Mesenchymal stem cell (in vitro differentiated cells and primary cell): ENCODE data around the gene IL18R1.

Source experiments
- DNase-seq: peaks from one replicate; pipeline ENCODE4 v3.0.0-alpha.2; 2013
- H2AFZ ChIP-seq: one replicate; pipeline ENCODE4 v1.6.1; 2013; ENCODE audit warnings: low read depth, mild to moderate bottlenecking, control low read depth, inconsistent platforms, low read length, moderate library complexity
- H2AK5ac ChIP-seq: 2 replicates; pipeline ENCODE4 v1.6.1; 2013; ENCODE audit warnings: low read length, moderate library complexity, mild to moderate bottlenecking, inconsistent platforms; ENCODE audit not compliant: severe bottlenecking
- H2BK120ac ChIP-seq: one replicate; pipeline ENCODE4 v1.6.1; 2013; ENCODE audit warnings: low read depth, mild to moderate bottlenecking, inconsistent platforms, low read length, moderate library complexity
- H2BK12ac ChIP-seq, 2 experiments: one replicate each; pipeline ENCODE4 v1.6.1; 2013; ENCODE audit warnings: inconsistent platforms in 2 of 2, low read length in 2 of 2, mild to moderate bottlenecking in 2 of 2, moderate library complexity in 2 of 2, control low read depth in 1 of 2
- H2BK15ac ChIP-seq: one replicate; pipeline ENCODE4 v1.6.1; 2013; ENCODE audit warnings: mild to moderate bottlenecking, low read depth, inconsistent platforms; ENCODE audit not compliant: poor library complexity, severe bottlenecking
- H2BK5ac ChIP-seq: 2 replicates; pipeline ENCODE4 v1.6.1; 2013; ENCODE audit warnings: low read depth, mild to moderate bottlenecking, low read length, control low read depth, inconsistent platforms; ENCODE audit not compliant: poor library complexity, severe bottlenecking
- H3K14ac ChIP-seq, 2 experiments: one replicate each; pipeline ENCODE4 v1.6.1; 2013; ENCODE audit warnings: inconsistent platforms in 2 of 2, low read length in 2 of 2, control low read depth in 1 of 2, mild to moderate bottlenecking in 1 of 2, moderate library complexity in 1 of 2
- H3K18ac ChIP-seq, 2 experiments: one replicate each; pipeline ENCODE4 v1.6.1; 2013; ENCODE audit warnings: inconsistent platforms in 2 of 2, low read length in 2 of 2, control low read depth in 1 of 2, low read depth in 1 of 2, mild to moderate bottlenecking in 1 of 2
- H3K23ac ChIP-seq, 2 experiments: one replicate each; pipeline ENCODE4 v1.6.1; 2013; ENCODE audit warnings: inconsistent platforms in 2 of 2, low read length in 2 of 2, mild to moderate bottlenecking in 2 of 2, moderate library complexity in 2 of 2, control low read depth in 1 of 2
- H3K27ac ChIP-seq: 2 replicates; pipeline ENCODE4 v1.5.1; 2013; ENCODE audit warnings: mild to moderate bottlenecking, moderate library complexity, low read length, control low read depth, inconsistent platforms; ENCODE audit not compliant: poor library complexity, severe bottlenecking
- H3K27me3 ChIP-seq, 2 experiments: 2 replicates each; pipeline versions ENCODE4 v1.6.1 to v1.7.0; 2013; ENCODE audit warnings: low read length in 2 of 2, mild to moderate bottlenecking in 2 of 2, moderate library complexity in 2 of 2, control low read depth in 1 of 2, inconsistent platforms in 1 of 2; ENCODE audit not compliant: control insufficient read depth in 1 of 2, insufficient read depth in 1 of 2
- H3K36me3 ChIP-seq, 2 experiments: 2 replicates each; pipeline versions ENCODE4 v1.6.1 to v1.7.0; 2013; ENCODE audit warnings: low read length in 2 of 2, control low read depth in 1 of 2, inconsistent platforms in 1 of 2, low read depth in 1 of 2, mild to moderate bottlenecking in 1 of 2; ENCODE audit not compliant: insufficient read depth in 2 of 2, control insufficient read depth in 1 of 2
- H3K4ac ChIP-seq, 2 experiments: one replicate each; pipeline ENCODE4 v1.6.1; 2013; ENCODE audit warnings: inconsistent platforms in 2 of 2, low read length in 2 of 2, mild to moderate bottlenecking in 2 of 2, moderate library complexity in 2 of 2, control low read depth in 1 of 2, low read depth in 1 of 2
- H3K4me1 ChIP-seq: 2 replicates; pipeline ENCODE4 v1.6.1; 2013; ENCODE audit warnings: low read depth, low read length, control low read depth; ENCODE audit not compliant: control insufficient read depth, insufficient read depth
- H3K4me2 ChIP-seq: 2 replicates; pipeline ENCODE4 v1.6.1; 2013; ENCODE audit warnings: low read length, mild to moderate bottlenecking, inconsistent platforms; ENCODE audit not compliant: poor library complexity, severe bottlenecking
- H3K4me3 ChIP-seq, 2 experiments: 2 replicates each; pipeline versions ENCODE4 v1.5.1 to v1.7.0; 2013; ENCODE audit warnings: low read length in 2 of 2, mild to moderate bottlenecking in 2 of 2, control low read depth in 1 of 2, low read depth in 1 of 2; ENCODE audit not compliant: insufficient read depth in 1 of 2
- H3K79me1 ChIP-seq: replicated peaks from 2 replicates; pipeline ENCODE4 v1.6.1; 2013; ENCODE audit warnings: mild to moderate bottlenecking, control low read depth, low read length, inconsistent platforms; ENCODE audit not compliant: poor library complexity, severe bottlenecking
- H3K9ac ChIP-seq: 2 replicates; pipeline ENCODE4 v1.7.0; 2013; ENCODE audit warnings: mild to moderate bottlenecking, low read length, moderate library complexity
- H3K9me3 ChIP-seq: 2 replicates; pipeline ENCODE4 v1.7.0; 2013; ENCODE audit warnings: mild to moderate bottlenecking, low read length; ENCODE audit not compliant: control insufficient read depth
- H4K8ac ChIP-seq: one replicate; pipeline ENCODE4 v1.6.1; 2013; ENCODE audit warnings: inconsistent platforms, mild to moderate bottlenecking, low read length, moderate library complexity
- H4K91ac ChIP-seq: one replicate; pipeline ENCODE4 v1.6.1; 2013; ENCODE audit warnings: mild to moderate bottlenecking, low read length, inconsistent platforms
- WGBS: methylation state at CpG from one replicate; pipeline ENCODE4 v1.1.7; 2013; ENCODE audit warnings: mixed read lengths; 5-methylcytosine and 5-hydroxymethylcytosine counted together

Gene IL18R1

GRCh38 chr2:102331311-102331980, 24.1 kb upstream of the IL18R1 start:
- H2AK5ac ChIP-seq: no peak overlapping the region
- no peak overlapping the region for H3K4me2 ChIP-seq
- no peak overlapping the region for H4K8ac ChIP-seq
- H3K23ac ChIP-seq: no peak overlapping the region
- no peak overlapping the region for H2AFZ ChIP-seq
- H3K27me3 ChIP-seq: no peaks in the 10 kb centered on the region
- no peak overlapping the region for H3K14ac ChIP-seq
- H3K27ac ChIP-seq: no peak overlapping the region
- no peak overlapping the region for H3K9ac ChIP-seq
- H2BK15ac ChIP-seq: no peak overlapping the region
- 80% methylated on average over 4 of the region's 5 CpGs for WGBS
- H3K4me3 ChIP-seq: no peak overlapping the region
- peaks cover 6% of the 10 kb centered on the region for H3K9me3 ChIP-seq
- H3K4me1 ChIP-seq: no peaks in the 10 kb centered on the region
- H4K91ac ChIP-seq: no peak overlapping the region
- no peaks in the 10 kb centered on the region for H3K79me1 ChIP-seq
- no peak for DNase-seq
- H2BK120ac ChIP-seq: no peak overlapping the region
- no peak overlapping the region for H2BK5ac ChIP-seq
- H3K4ac ChIP-seq: no peak overlapping the region
- H3K36me3 ChIP-seq: no peaks in the 10 kb centered on the region
- no peak overlapping the region for H2BK12ac ChIP-seq
- no peak overlapping the region for H3K18ac ChIP-seq

DNA sequence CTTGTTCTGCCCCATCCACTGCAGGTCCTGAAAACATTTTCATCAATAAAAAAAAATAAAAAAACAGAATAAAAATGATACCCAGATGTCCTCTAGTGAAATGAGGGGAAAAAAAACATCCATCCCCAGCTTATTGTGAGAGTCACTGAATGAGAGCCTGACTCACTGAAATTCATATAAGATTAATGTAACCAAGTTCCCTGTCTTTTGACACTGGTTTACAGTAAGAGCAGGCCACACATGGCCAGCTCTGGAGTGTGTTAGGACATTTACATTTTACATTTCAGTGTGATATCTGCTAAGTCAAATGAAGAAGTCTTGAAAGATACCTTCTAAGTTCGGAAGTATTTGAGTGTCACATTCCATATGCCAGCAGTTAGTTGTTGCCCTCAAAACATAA, 21.1 kb upstream of the IL18R1 start:
- Histone ChIP-seq H3K23ac (no peak overlapping the region), H2BK15ac (no peak overlapping the region)

GRCh38 chr2:102335871-102336366, 19.7 kb upstream of the IL18R1 start:
- H3K14ac ChIP-seq: no peak overlapping the region
- no peak overlapping the region for H3K4ac ChIP-seq
- no peak overlapping the region for H3K9ac ChIP-seq
- H3K4me2 ChIP-seq: no peak overlapping the region
- H2BK12ac ChIP-seq: no peak overlapping the region
- H3K36me3 ChIP-seq: no peaks in the 10 kb centered on the region
- H2AK5ac ChIP-seq: no peak overlapping the region
- peak; percentile 64 for DNase-seq
- H4K8ac ChIP-seq: no peak overlapping the region
- no peaks in the 10 kb centered on the region for H3K9me3 ChIP-seq
- no peak overlapping the region for H2BK120ac ChIP-seq
- no peak overlapping the region for H2BK15ac ChIP-seq
- no peaks in the 10 kb centered on the region for H3K79me1 ChIP-seq
- no peaks in the 10 kb centered on the region for H3K4me1 ChIP-seq
- no peak overlapping the region for H3K4me3 ChIP-seq
- no peak overlapping the region for H2BK5ac ChIP-seq
- H3K18ac ChIP-seq: peak overlapping the region in 1 of 2 experiments; percentile 5
- H3K23ac ChIP-seq: no peak overlapping the region
- WGBS: 34% methylated on average over 8 of the region's 8 CpGs
- H2AFZ ChIP-seq: no peak overlapping the region
- no peak overlapping the region for H4K91ac ChIP-seq
- H3K27ac ChIP-seq: no peak overlapping the region
- H3K27me3 ChIP-seq: no peaks in the 10 kb centered on the region

More for the DNA sequence above, 21.1 kb upstream of the IL18R1 start:
- Histone ChIP-seq H2BK5ac (no peak overlapping the region), H3K4me3 (no peak overlapping the region), H3K36me3 (no peaks in the 10 kb centered on the region), H3K27ac (no peak overlapping the region), H2BK12ac (no peak overlapping the region), H3K4me1 (no peaks in the 10 kb centered on the region), H3K4ac (no peak overlapping the region), H3K27me3 (no peaks in the 10 kb centered on the region), H3K14ac (no peak overlapping the region), H3K79me1 (no peaks in the 10 kb centered on the region), H2AK5ac (no peak overlapping the region), H3K9ac (no peak overlapping the region), H3K9me3 (peaks cover 6% of the 10 kb centered on the region), H2BK120ac (no peak overlapping the region), H4K91ac (no peak overlapping the region), H4K8ac (no peak overlapping the region), H3K18ac (no peak overlapping the region), H3K4me2 (no peak overlapping the region), H2AFZ (no peak overlapping the region)
- peak; percentile 63 for DNase-seq
- WGBS: 86% methylated on average over 1 of the region's 1 CpG

DNA sequence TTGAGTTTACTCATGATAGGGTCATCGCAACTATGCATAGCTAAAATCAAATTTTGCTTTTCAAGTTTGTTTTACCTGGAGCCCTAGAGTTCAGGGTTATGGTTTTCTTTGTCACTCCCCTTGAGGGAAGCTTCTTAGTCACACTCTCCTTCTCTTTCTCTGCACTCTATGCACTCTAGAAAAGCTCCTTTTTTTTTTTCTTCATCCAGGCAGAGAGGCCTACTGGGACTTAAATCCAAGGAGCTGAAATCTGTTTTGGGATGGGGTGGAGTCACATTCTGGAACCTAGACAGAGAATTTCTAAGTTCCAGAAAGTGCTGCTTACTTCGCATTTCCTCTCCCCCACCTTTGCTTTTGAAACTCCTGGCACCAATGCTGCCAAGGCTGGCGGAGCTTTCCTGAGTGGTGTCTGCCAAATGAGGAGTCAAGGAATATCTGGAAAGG, 19.1 kb upstream of the IL18R1 start:
- peak; percentile 18 for DNase-seq

More for the DNA sequence above, 19.1 kb upstream of the IL18R1 start:
- Histone ChIP-seq H3K79me1 (no peaks in the 10 kb centered on the region), H4K8ac (no peak overlapping the region), H3K18ac (peak overlapping the region; percentile 4 to 43), H3K4me1 (no peaks in the 10 kb centered on the region), H3K23ac (no peak overlapping the region), H3K9ac (no peak overlapping the region), H2BK15ac (no peak overlapping the region), H3K9me3 (no peaks in the 10 kb centered on the region), H3K4ac (no peak overlapping the region), H2BK12ac (no peak overlapping the region), H2BK5ac (no peak overlapping the region), H3K4me2 (no peak overlapping the region), H2BK120ac (no peak overlapping the region), H3K27me3 (no peaks in the 10 kb centered on the region), H3K4me3 (peak overlapping the region in 1 of 2 experiments; percentile 38), H2AK5ac (no peak overlapping the region), H3K27ac (no peak overlapping the region), H3K36me3 (no peaks in the 10 kb centered on the region), H3K14ac (no peak overlapping the region), H2AFZ (no peak overlapping the region), H4K91ac (no peak overlapping the region)
- WGBS: 92% methylated on average over 3 of the region's 3 CpGs
